GM19025 (cell line): ENCODE measurements around the gene LYST.

ENCODE experiments used
- ATAC-seq: cut with Tn5 transposase; IDR thresholded peaks from one replicate; pipeline ENCODE4 v1.9.1; 2021; ENCODE audit warnings: mild to moderate bottlenecking, low read depth, moderate library complexity; ENCODE audit not compliant: unreplicated experiment

The LYST gene

DNA sequence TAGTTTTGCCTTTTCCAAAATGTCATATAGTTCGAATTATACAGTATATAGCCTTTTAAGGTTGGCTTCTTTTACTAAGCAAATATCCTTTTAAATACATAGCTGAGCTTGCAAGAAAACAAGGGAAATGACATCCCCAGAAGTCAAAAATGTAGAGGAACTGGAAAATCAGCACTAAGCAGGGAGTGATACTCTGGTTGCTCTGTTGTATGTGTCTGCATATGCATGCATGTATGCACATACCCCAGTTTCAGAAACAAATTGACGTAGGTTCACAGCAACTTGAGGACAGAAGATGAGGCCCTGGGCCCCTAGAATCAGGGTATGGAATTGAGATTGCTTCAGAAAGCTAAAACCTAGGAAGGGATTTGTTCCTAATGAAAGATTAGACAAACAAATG is 142.0 kb downstream of the LYST start:
- no peak for ATAC-seq

DNA sequence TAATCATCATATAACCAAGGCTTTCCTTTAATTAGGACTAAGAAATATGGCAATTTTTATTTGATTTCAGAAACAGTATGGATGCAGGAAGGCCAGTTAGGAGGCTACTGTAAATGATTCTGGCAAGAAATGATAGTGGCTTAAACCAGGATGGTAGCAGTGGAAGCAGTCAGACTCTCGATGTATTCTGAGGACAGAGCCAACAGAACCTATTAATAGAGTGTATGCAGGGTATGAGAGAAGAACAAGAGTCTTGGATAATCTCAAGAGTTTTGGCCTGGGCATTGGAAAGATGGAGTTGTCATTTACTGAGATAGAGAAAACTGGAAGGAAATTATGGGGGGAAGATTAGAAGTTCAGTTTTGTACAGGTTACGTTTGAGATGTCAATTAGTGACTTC is 143.8 kb downstream of the LYST start:
- ATAC-seq, result no peak

DNA sequence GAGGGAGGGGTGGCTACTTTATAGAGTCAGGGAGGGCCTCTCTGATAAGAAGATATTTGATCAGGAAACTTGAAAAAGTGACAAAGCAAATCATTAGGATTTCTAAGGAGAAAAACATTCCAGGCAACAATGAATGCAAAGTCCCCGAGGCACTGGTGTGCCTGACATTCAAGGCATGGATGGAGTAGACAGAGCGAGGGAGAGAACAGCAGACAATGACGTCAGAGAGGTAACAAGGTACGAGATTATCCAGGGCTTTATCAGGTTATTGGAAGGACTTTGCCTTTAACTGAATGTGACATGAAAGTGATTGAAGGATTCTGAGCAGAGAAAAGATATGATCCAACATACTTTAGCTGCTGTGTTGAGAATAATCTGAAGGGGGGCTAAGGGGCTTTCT is 144.7 kb downstream of the LYST start:
- no peak for ATAC-seq

DNA sequence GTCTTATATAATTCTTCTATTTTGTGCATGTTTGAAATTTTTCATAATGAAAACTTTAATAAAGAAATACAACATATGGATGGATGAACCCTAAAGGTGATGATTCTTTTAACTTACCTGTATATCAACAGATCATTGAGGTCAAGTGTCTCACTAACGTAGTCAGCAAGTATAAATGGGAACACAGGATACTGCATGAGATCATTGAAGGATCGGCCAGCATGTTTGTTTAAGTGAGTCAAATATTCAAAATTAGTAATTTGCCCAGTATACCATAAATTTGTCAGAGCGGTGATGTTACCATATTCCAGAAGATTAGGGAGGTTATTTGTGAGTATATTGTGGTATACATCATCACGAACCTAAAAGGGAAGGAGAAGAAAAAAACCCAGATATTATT is 146.2 kb downstream of the LYST start:
- ATAC-seq, result no peak

DNA sequence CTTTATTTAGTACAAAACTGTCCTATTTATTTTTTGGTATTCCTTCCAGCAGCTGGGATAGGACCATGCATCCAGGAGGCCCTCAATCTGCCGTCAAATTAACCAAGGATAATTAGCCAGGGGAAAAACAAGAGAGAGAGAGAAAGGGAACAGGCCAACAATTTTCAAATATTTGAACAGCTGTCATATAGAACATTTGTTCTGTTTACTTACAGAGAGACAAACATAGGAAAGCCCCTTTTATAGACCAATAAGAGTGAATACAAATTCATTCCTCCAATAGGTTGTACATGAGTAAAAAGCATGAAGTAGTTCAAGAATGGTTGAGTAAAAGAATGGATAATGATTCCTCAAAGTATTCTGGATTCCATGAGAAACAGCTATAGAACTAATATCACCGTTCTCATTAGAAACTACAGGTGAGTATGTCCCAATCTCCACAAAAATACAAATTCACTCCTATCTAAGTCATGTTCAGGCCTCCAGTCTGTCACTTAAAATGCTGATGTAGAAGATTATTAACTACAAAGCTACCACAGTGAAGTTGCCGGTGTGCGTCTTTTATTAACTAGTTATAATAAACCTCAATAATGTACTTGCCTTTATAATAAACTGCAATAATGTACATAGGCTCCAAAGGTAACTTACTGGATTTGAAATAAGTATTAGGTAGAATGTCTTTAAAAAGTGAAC is 152.4 kb downstream of the LYST start:
- ATAC-seq, result no peak

DNA sequence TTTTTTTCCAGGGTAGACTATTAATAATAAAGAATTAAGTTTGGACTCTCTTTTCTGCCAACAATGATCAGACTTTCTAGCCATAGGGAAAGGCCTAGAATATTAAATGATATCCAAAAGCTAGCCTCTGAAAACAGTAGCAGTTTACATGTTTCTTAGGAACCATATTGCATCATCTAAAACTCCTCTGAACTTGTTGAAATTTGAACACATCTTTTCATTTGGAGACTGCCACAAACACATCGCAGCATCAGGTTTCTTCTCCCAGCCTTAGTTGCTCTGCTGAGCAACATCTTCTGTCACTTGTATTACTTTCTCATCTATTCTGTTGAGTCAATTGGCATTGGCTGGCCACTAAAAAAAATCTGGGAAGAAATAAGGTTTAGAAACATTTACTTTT is 153.9 kb downstream of the LYST start:
- no peak for ATAC-seq

DNA sequence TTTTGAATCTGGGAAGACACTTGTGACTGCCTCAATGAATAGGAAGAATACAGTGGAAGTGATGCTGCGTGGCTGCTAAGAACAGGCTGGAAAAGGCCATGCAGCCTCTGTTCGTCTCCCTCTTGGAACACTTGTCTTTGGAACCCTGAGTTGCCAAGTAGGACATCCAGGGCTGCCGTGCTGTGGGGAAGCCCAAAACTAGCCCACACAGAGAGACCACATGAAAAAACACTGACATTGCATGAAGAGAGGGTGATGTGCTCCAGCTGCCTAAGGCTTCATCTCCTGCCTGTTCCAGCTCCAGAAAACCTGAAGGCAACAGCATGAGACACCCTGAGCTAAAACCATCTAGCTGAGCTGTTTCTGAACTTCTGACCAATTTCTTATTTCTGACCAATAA is 156.0 kb downstream of the LYST start:
- ATAC-seq, result no peak

DNA sequence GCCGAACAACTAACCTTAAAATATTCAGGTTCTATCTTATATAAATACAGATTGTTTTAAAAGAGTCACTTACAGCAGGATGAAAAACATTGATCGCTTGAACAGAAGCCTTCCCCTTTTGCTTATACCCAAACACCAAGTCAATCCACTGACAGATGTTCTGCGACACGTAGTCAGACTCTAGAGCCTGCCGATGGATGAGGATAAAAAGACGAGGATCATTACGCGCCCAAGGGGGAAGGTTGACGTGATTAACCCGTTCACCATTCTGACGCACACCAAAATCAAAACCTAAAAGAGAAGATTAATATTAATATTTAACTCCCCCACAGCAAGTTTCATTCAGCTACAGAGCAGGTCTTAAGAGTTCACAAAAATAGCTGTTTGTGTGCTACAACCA is 157.7 kb downstream of the LYST start:
- ATAC-seq, result no peak

DNA sequence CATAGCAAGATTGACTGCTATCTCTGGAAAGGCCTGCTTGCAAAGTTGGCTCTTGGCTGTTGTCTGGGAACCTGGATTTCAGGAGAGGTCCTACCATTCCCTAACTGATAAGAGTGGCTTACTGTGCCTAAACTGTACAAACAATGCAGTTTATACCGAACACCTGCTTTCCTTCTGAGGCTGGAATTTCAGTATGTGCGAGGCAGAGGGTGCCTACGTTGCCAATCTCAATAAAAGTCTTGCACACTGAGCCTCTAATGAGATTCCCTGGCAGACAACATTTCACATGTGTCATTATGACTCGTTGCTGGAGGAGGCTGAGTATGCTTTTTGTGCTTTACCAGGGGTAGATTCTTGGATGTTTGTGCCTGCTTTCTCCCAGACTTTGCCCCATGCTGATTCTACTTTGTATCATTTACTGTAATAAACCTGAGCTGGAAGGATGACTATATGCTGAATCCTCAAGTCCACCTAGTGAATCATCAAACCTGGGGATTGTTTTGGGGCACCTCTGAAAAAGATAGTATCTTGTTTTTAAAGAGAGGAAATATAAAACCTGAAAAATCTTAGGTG is 158.2 kb downstream of the LYST start:
- no peak for ATAC-seq

DNA sequence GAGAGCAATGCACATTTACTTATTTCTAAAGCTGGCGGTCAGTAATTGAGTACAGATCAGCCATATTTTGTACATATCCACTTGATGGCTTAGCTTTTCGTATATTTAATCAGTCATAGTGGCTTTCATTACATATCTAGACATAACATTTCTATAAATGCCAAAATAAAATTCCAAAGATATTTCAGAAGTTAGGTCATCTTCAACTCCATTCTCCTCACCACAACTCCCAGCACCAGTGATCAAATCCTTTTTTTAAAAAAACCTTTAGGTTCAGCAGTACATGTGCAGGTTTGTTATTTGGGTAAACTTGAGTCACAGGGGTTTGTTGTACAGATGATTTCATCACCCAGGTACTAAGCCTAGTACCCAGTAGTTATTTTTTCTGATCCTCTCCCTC is 163.2 kb downstream of the LYST start:
- no peak for ATAC-seq

DNA sequence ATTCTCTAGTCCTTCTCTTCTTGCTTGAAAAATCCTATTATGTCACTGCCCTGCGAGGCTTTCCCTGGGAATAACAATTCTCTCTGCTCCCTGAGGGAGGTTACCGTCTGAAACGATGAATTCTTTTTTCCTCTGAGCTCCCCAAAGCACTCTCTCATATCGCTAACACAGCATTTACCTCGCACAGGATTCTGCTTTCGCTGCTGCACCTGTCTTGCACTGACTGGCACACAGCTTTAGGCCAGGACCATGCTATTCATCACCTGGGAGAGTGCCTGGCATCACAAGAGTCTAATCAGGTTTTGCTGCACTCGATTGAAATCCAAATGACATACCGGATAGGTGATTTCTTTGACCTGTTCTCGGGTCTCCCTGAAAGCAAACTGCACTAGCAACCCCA is 164.3 kb downstream of the LYST start:
- no peak for ATAC-seq

DNA sequence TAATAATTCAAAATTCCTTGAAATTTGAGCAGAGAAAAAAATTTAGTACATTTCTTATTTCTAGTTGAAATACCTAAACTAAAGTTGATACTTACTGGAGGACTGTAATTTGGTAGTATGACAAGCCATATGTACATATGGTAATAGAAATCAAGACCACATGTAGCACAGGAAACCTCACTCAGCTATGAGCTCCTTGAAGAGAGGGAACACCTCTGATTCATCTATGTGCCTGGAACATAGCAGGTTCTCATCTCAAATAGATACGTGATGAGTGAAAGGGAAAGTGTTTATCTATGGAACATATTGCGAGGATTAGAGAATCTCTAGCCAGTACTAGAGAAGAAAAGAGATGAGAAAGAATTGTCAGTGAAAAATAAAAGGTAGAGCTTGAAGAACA is 169.2 kb downstream of the LYST start:
- no peak for ATAC-seq

DNA sequence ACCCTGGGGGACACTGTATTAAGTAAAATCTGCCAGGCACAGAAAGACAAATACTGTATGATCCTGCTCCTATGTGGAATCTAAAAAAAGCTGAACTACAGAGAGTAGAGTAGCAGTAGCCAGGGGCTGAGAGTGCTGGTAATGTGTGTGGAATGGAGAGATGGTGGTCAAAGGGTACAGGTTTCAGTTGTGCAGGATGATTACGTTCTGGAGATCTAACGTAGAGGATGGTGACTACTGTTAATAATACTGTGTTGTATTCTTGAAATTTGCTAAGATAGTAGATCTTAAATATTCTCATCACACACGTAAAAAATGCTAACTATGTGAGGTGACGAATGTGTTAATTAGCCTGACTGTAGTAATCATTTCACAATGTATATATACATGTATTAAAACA is 177.3 kb downstream of the LYST start:
- no peak for ATAC-seq

DNA sequence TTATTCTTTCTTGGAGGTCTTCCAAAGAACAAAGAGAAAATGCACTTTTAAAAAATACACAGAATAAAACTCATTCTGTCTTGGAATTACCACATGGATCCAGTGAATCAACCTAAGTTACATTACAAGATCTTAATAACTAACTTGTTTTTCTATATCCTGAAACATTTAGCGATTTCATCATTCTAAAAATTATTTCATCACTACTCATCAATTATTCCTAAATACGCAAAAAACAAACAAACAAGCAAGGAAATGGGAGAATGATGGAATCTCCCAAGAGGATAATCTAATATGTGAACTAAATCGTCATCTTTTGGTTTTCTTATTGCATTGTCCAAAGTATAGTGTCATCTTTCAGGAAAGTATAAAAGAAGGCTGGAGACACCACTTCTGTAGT is 178.6 kb downstream of the LYST start:
- no peak for ATAC-seq

DNA sequence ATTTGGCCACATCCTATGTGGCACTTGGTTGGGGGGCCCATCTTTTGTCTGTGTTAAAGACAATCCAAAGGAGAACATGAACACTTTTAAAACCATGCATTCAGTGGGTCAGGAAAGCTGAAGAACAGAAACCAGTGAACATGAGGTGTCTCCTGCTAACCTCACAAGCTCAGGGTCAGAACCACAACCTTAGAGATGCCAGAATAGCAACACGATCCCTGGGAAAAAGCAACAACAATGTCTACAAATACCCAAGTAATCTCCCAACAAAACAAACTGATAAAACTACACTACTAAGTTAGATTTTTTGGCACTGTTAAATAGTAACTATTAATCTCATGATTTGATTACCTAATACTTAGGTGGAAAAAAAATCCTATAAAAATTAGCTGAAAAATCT is 183.1 kb downstream of the LYST start:
- no peak for ATAC-seq

DNA sequence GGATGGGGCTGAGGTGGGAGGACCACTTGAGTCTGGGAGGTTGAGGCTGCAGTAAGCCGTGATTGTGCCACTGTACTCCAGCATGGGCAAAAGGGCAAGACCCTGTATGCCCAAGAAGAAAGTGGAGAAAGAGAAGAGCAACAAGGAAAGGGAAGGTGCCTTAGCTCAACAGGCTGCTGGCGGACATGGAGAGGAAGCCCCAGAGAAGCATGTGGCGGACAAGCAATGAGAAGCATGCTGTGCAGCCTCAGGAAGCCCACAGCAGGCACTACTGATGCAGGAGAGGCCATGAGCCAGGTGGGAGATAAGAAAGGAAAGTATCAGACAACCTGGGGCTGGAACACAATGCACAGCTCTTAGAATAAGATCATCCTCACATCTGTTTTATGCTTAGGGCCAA is 184.5 kb downstream of the LYST start:
- ATAC-seq, result no peak

DNA sequence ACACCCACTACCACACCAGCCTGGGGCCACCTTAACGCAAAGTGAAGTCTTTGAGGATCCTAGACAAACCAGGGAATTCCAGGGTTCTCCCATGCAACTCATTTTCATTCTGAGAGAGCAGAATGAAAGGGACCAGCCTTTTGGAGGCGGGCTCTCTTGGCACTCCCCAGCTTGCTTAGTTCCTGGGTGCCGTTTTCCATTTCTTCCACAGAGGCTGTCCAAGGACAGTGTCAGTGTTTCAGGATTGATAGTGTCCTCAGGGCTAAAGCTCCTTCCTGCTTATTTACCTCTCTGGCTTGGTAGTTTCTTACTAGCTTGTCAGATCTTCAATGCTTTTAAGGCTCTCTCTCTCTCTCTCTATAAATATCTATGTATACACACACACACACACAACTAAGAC is 187.1 kb downstream of the LYST start:
- no peak for ATAC-seq

DNA sequence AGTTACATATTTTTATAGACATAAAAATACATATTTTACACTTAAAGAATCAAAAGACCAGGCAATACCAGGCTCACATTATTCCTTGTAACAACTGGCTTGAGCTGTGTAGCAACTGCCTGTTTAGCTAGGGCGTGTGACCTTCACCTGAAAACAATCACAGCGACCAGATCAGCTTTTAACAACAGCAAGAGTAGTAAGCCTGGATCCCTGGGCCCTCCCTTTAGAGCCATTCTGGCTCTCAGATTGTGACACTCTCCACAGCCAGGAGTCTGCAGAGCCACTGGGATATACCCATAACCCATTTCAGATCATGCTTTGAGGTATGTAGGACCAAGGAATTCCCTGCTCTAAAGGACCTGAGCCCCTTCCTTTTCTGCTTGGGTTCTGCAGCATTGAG is 187.7 kb downstream of the LYST start:
- no peak for ATAC-seq

DNA sequence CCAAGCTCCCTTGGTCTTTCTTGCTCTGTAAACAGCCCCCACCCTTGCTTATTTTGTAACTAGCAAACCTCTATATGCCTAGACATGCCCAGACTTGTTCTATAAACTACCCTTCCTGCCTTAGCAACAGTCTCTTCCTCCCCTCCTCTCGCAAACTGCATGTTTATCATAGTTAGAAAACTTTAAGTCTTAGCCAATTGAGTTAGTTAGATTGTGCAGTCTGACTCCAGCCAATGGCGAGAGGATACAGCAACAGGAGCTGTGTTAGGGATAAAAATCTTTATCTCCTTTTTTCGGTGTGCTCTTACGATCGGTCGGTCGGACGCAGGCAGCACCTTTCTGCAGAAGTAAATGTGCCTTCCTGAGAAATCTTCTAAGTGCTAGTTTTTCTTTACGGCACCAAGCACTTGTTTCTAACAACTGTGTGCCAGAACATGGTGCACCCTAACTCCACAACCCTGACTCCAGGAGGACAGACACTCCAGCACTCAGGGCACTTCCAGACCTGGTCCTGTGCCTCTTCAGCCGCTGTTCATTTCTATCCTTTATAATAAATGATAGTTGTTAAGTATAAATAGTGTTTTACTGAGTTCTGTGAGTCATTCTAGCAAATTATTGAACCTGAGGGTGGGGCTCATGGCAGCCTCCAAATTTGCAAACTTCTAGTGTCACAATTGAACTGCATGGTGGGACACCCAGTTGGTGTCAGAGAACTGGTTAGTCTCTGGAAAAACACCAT is 191.4 kb downstream of the LYST start:
- ATAC-seq, result no peak

DNA sequence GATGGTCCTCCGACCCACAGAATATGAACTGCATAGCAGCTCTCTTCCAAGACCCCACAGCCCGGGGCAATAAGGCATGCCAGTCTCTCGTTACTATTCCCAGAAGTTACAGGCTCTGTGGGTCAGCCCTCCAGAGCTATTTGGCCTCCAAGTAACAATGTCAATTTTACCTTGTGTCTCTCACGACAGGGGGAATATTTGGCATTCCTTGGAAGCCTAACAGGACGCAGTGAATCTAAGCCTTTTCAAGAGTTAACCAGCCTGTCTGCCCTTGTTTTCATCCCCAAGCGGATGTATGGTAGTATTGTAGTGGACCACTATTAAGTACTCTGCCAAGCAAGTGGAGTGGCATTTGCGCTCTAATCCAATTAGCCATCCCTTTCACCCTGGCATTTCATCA is 192.7 kb downstream of the LYST start:
- ATAC-seq, result no peak

DNA sequence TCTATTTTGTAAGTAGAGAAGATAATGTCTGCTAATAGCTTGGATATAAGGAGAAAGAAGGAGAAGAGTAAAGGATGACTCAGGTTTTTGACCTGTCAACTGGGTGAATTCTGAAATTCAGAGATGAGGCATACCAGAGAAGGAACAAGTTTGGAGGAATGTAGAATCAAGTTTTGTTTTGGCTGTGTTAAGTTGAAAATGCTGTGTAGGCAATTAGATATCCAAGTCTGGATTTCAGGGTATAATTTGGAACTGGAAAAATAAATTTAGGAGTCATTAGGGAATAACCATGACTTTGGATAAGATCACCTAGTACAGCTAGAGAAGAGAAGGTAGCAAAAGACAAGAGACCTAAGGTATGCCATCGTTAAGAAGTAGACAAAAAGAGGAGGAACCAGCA is 194.7 kb downstream of the LYST start:
- no peak for ATAC-seq

DNA sequence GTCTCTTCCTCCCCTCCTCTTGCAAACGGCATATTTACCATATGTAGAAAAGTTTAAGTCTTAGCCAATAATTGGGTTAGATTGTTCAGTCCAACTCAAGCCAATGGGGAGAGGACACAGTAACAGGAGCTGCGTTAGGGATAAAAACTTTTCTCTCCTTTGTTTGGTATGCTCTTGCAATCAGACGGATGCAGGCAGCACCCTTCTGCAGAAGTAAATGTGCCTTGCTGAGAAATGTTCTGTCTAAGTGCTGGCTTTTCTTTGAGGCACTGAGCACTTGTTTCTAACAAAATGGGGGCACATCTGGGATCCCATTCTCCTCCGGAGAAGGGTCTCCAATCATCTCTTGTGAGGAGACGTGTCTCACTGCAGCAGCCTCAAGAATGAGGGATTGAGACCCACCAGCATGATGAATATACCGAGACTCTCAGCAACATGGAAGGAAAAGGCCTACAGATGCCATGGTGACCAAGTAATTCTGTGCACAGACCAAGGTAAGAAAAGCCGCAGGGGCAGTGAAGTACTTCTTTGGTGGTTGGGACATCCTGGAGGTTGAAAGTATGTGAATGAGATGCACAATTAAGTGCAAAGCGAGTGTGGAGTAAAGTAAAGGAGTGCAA is 196.4 kb downstream of the LYST start:
- ATAC-seq, result no peak
